Activated CD4-positive, alpha-beta memory T cell treated with anti-CD3 and anti-CD28 coated beads, Interleukin-2, amount 10 ng/mL, durations not matched to agents 7 days and 5 days (primary cell): ENCODE results near the gene EPAS1. TPM values are rescaled to one million over a fixed set of nuclear protein-coding genes. Genes with fewer than 3 reads are reported as not detected.

Experiments used
- CTCF ChIA-PET: fragments of 350-600 bp; sonication (Branson Sonifier 250); formaldehyde crosslinking; loops from one replicate; lab custom pipeline; 2021; ENCODE audit warnings: antibody characterized with exemption, inconsistent platforms; lab: Charles Lee
- POLR2A ChIA-PET: fragments of 350-600 bp; sonication (Branson Sonifier 250); formaldehyde crosslinking; loops from one replicate; lab custom pipeline; 2021; ENCODE audit warnings: antibody characterized with exemption; lab: Charles Lee
- DNase-seq: peaks from one replicate; pipeline ENCODE4 v3.0.0-alpha.2; 2020
- H3K27ac Mint-ChIP-seq: one replicate; pipeline ENCODE4 v1.8.0; 2021; ENCODE audit warnings: mild to moderate bottlenecking, mixed read lengths
- H3K27me3 Mint-ChIP-seq: one replicate; pipeline ENCODE4 v1.8.0; 2021; ENCODE audit warnings: mixed read lengths
- H3K36me3 Mint-ChIP-seq: one replicate; pipeline ENCODE4 v1.8.0; 2021; ENCODE audit warnings: low read depth, mixed read lengths
- H3K4me1 Mint-ChIP-seq: one replicate; pipeline ENCODE4 v1.8.0; 2021; ENCODE audit warnings: mixed read lengths
- H3K4me3 Mint-ChIP-seq: one replicate; pipeline ENCODE4 v1.8.0; 2021; ENCODE audit warnings: mild to moderate bottlenecking, mixed read lengths
- H3K9me3 Mint-ChIP-seq: one replicate; pipeline ENCODE4 v1.8.0; 2021; ENCODE audit warnings: mixed read lengths
- total RNA-seq, 2 experiments: library from RNA; stranded (reverse); gene quantifications; one replicate each; pipeline ENCODE4 v1.2.3, GENCODE V29; 2021

Gene EPAS1
- total RNA-seq, 2 experiments from 2014 or later, result 76.3 to 79.0 TPM

GRCh38 chr2:46298272-46298521, 990 bp downstream of the EPAS1 start:
- peaks cover 71% of the 10 kb centered on the region for H3K27me3 Mint-ChIP-seq
- POLR2A ChIA-PET, result interaction anchor here (1.3 to 3.4 kb wide), 4 partner anchors 12 to 69 kb away, joined by 3 to 9 read pairs (median 4); no protein-coding TSS in a partner anchor
- H3K36me3 Mint-ChIP-seq, result peaks cover 20% of the 10 kb centered on the region
- DNase-seq, result no peak
- H3K27ac Mint-ChIP-seq, result peak overlapping the region; percentile 81
- H3K4me1 Mint-ChIP-seq, result peaks cover 49% of the 10 kb centered on the region
- H3K9me3 Mint-ChIP-seq, result no peaks in the 10 kb centered on the region
- CTCF ChIA-PET, result interaction anchor here (0.8 to 1.4 kb wide), 2 partner anchors 19 to 235 kb away, joined by 4 to 6 read pairs; no protein-coding TSS in a partner anchor
- peak overlapping the region; percentile 87 for H3K4me3 Mint-ChIP-seq

GRCh38 chr2:46298522-46299353, 1.5 kb downstream of the EPAS1 start:
- Mint-ChIP-seq H3K4me1 (peaks cover 54% of the 10 kb centered on the region), H3K27me3 (peaks cover 71% of the 10 kb centered on the region), H3K9me3 (no peaks in the 10 kb centered on the region), H3K27ac (peak overlapping the region; percentile 81), H3K4me3 (peak overlapping the region; percentile 87), H3K36me3 (peaks cover 20% of the 10 kb centered on the region)
- ChIA-PET POLR2A (interaction anchor here (3.4 kb wide), 1 partner anchor 63 kb away, joined by 9 read pairs; no protein-coding TSS in a partner anchor), CTCF (interaction anchor here (0.7 to 0.8 kb wide), 3 partner anchors 19 to 236 kb away, joined by 3 to 6 read pairs (median 3); no protein-coding TSS in a partner anchor)
- DNase-seq, result peak; percentile 33

GRCh38 chr2:46299365-46300263, 2.4 kb downstream of the EPAS1 start:
- H3K27ac Mint-ChIP-seq, result no peak overlapping the region
- POLR2A ChIA-PET, result interaction anchor here (3.4 kb wide), 1 partner anchor 62 kb away, joined by 9 read pairs; no protein-coding TSS in a partner anchor
- H3K4me1 Mint-ChIP-seq, result peaks cover 57% of the 10 kb centered on the region
- peaks cover 75% of the 10 kb centered on the region for H3K27me3 Mint-ChIP-seq
- peak overlapping the region; percentile 87 for H3K4me3 Mint-ChIP-seq
- DNase-seq, result no peak
- no peaks in the 10 kb centered on the region for H3K9me3 Mint-ChIP-seq
- CTCF ChIA-PET, result interaction anchor here (0.7 kb wide), 2 partner anchors 18 to 81 kb away, joined by 3 read pairs; no protein-coding TSS in a partner anchor
- H3K36me3 Mint-ChIP-seq, result peaks cover 20% of the 10 kb centered on the region

GRCh38 chr2:46300406-46300832, 3.2 kb downstream of the EPAS1 start:
- H3K4me1 Mint-ChIP-seq, result peaks cover 65% of the 10 kb centered on the region
- POLR2A ChIA-PET, result no interaction called here
- CTCF ChIA-PET, result no interaction called here
- H3K27ac Mint-ChIP-seq, result no peak overlapping the region
- H3K4me3 Mint-ChIP-seq, result peak overlapping the region; percentile 87
- DNase-seq, result no peak
- peaks cover 28% of the 10 kb centered on the region for H3K36me3 Mint-ChIP-seq
- peaks cover 70% of the 10 kb centered on the region for H3K27me3 Mint-ChIP-seq
- peaks cover 3% of the 10 kb centered on the region for H3K9me3 Mint-ChIP-seq

- CTCF ChIA-PET, result interaction anchor here (0.6 to 2.5 kb wide), 3 partner anchors 61 to 309 kb away, joined by 3 to 6 read pairs (median 3); no protein-coding TSS in a partner anchor
- peaks cover 63% of the 10 kb centered on the region for H3K4me1 Mint-ChIP-seq
These were observed 4.9 kb downstream of the EPAS1 start for GRCh38 chr2:46302005-46302695.

GRCh38 chr2:46303233-46303632, 6.0 kb downstream of the EPAS1 start:
- Mint-ChIP-seq H3K36me3 (peaks cover 27% of the 10 kb centered on the region), H3K9me3 (peaks cover 3% of the 10 kb centered on the region), H3K4me1 (peaks cover 59% of the 10 kb centered on the region), H3K27me3 (peaks cover 59% of the 10 kb centered on the region), H3K4me3 (no peak overlapping the region), H3K27ac (no peak overlapping the region)
- ChIA-PET CTCF (interaction anchor here (0.9 to 2.5 kb wide), 2 partner anchors 60 to 292 kb away, joined by 3 to 6 read pairs; no protein-coding TSS in a partner anchor), POLR2A (no interaction called here)
- DNase-seq, result no peak

More at GRCh38 chr2:46302005-46302695, 4.9 kb downstream of the EPAS1 start:
- Mint-ChIP-seq H3K27ac (no peak overlapping the region), H3K4me3 (no peak overlapping the region), H3K9me3 (peaks cover 3% of the 10 kb centered on the region), H3K36me3 (peaks cover 29% of the 10 kb centered on the region), H3K27me3 (peaks cover 60% of the 10 kb centered on the region)
- no peak for DNase-seq
- POLR2A ChIA-PET, result interaction anchor here (0.8 kb wide), 1 partner anchor 61 kb away, joined by 3 read pairs; no protein-coding TSS in a partner anchor

GRCh38 chr2:46303822-46304221, 6.6 kb downstream of the EPAS1 start:
- ChIA-PET POLR2A (no interaction called here), CTCF (interaction anchor here (0.9 to 2.5 kb wide), 2 partner anchors 59 to 293 kb away, joined by 3 to 6 read pairs; no protein-coding TSS in a partner anchor)
- peaks cover 25% of the 10 kb centered on the region for H3K36me3 Mint-ChIP-seq
- no peak for DNase-seq
- H3K4me3 Mint-ChIP-seq, result no peak overlapping the region
- H3K9me3 Mint-ChIP-seq, result peaks cover 3% of the 10 kb centered on the region
- peaks cover 55% of the 10 kb centered on the region for H3K27me3 Mint-ChIP-seq
- H3K27ac Mint-ChIP-seq, result no peak overlapping the region
- H3K4me1 Mint-ChIP-seq, result peaks cover 56% of the 10 kb centered on the region

GRCh38 chr2:46304635-46305034, 7.4 kb downstream of the EPAS1 start:
- ChIA-PET POLR2A (no interaction called here), CTCF (no interaction called here)
- Mint-ChIP-seq H3K4me1 (peaks cover 47% of the 10 kb centered on the region), H3K4me3 (peak overlapping the region; percentile 15), H3K9me3 (peaks cover 3% of the 10 kb centered on the region), H3K27me3 (peaks cover 50% of the 10 kb centered on the region), H3K27ac (peak overlapping the region; percentile 34), H3K36me3 (peaks cover 17% of the 10 kb centered on the region)
- DNase-seq, result peak; percentile 23

- Mint-ChIP-seq H3K4me3 (peak overlapping the region; percentile 15), H3K27me3 (peaks cover 45% of the 10 kb centered on the region), H3K4me1 (peaks cover 44% of the 10 kb centered on the region), H3K36me3 (peaks cover 17% of the 10 kb centered on the region), H3K9me3 (peaks cover 3% of the 10 kb centered on the region), H3K27ac (no peak overlapping the region)
- ChIA-PET CTCF (no interaction called here), POLR2A (no interaction called here)
- no peak for DNase-seq
These were observed 8.0 kb downstream of the EPAS1 start for GRCh38 chr2:46305187-46305586.

- H3K36me3 Mint-ChIP-seq, result peaks cover 17% of the 10 kb centered on the region
- POLR2A ChIA-PET, result no interaction called here
- no peak overlapping the region for H3K27ac Mint-ChIP-seq
- no peak overlapping the region for H3K4me3 Mint-ChIP-seq
- H3K9me3 Mint-ChIP-seq, result peaks cover 3% of the 10 kb centered on the region
- H3K4me1 Mint-ChIP-seq, result peaks cover 44% of the 10 kb centered on the region
- DNase-seq, result no peak
- H3K27me3 Mint-ChIP-seq, result peaks cover 40% of the 10 kb centered on the region
- CTCF ChIA-PET, result no interaction called here
These were observed 8.6 kb downstream of the EPAS1 start for GRCh38 chr2:46305767-46306166.

GRCh38 chr2:46306330-46306751, 9.1 kb downstream of the EPAS1 start:
- Mint-ChIP-seq H3K9me3 (peaks cover 3% of the 10 kb centered on the region), H3K36me3 (peaks cover 19% of the 10 kb centered on the region), H3K4me1 (peaks cover 44% of the 10 kb centered on the region), H3K4me3 (no peak overlapping the region), H3K27ac (no peak overlapping the region), H3K27me3 (peaks cover 36% of the 10 kb centered on the region)
- ChIA-PET POLR2A (no interaction called here), CTCF (no interaction called here)
- DNase-seq, result no peak

GRCh38 chr2:46306988-46307655, 9.9 kb downstream of the EPAS1 start:
- Mint-ChIP-seq H3K4me3 (no peak overlapping the region), H3K9me3 (peaks cover 3% of the 10 kb centered on the region), H3K27me3 (peaks cover 29% of the 10 kb centered on the region), H3K4me1 (peaks cover 40% of the 10 kb centered on the region), H3K36me3 (peaks cover 19% of the 10 kb centered on the region), H3K27ac (no peak overlapping the region)
- DNase-seq, result no peak
- POLR2A ChIA-PET, result no interaction called here
- CTCF ChIA-PET, result no interaction called here
